NB4 (cell line): ENCODE data around the gene TPST2.
"Not testable (repeated sequence)": the region's sequence is repeated elsewhere in the genome, so short reads cannot be mapped to it uniquely, and the experiment has no call there.

ENCODE experiments used
- DNase-seq: peaks from one replicate; pipeline ENCODE4 v3.0.0; 2010; ENCODE audit warnings: low read depth
- H3K4me3 ChIP-seq: one replicate; pipeline ENCODE4 v1.5.1; 2011; ENCODE audit warnings: mild to moderate bottlenecking, low read depth, low read length, moderate library complexity
- MYC ChIP-seq: IDR thresholded peaks from 2 replicates; pipeline ENCODE4 v1.6.1; 2011; ENCODE audit warnings: low read depth, low read length
- POLR2A ChIP-seq: IDR thresholded peaks from 2 replicates; pipeline ENCODE4 v1.6.1; 2011; ENCODE audit warnings: mild to moderate bottlenecking; ENCODE audit not compliant: insufficient read length; ENCODE audit errors: extremely low read depth
- TF ChIP-seq, protein P1 (sequence below): IDR thresholded peaks from 2 replicates; pipeline ENCODE4 v1.6.1; 2011; ENCODE audit warnings: low read depth, low read length
- TF ChIP-seq, protein P2 (sequence below): IDR thresholded peaks from one replicate; pipeline ENCODE4 v1.5.1; 2012; ENCODE audit warnings: low read depth, low read length

TPST2 gene

DNA sequence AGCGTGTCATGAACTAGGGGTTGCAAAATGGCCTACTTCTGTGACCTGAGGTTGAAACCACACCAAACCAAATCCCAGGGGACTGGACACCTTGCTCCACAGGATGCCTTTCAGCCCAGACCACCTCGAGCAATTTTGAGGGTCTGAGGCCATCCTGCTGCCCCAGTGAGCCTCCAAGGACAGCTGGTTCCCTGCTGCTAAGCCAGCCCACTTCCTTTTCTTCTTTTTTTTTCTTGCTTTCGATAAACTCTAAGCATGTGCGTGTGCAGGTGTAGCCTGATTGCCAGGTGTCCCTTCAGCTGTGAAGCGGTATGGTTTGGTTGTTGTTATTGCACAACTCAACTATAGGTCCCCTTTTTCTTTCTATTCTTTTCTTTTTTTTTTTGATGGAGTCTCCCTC, 25.2 kb upstream of the TPST2 start:
- H3K4me3 ChIP-seq: no peak overlapping the region
- TF ChIP-seq, protein P1, sequence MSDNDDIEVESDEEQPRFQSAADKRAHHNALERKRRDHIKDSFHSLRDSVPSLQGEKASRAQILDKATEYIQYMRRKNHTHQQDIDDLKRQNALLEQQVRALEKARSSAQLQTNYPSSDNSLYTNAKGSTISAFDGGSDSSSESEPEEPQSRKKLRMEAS: no peak
- TF ChIP-seq, protein P2, sequence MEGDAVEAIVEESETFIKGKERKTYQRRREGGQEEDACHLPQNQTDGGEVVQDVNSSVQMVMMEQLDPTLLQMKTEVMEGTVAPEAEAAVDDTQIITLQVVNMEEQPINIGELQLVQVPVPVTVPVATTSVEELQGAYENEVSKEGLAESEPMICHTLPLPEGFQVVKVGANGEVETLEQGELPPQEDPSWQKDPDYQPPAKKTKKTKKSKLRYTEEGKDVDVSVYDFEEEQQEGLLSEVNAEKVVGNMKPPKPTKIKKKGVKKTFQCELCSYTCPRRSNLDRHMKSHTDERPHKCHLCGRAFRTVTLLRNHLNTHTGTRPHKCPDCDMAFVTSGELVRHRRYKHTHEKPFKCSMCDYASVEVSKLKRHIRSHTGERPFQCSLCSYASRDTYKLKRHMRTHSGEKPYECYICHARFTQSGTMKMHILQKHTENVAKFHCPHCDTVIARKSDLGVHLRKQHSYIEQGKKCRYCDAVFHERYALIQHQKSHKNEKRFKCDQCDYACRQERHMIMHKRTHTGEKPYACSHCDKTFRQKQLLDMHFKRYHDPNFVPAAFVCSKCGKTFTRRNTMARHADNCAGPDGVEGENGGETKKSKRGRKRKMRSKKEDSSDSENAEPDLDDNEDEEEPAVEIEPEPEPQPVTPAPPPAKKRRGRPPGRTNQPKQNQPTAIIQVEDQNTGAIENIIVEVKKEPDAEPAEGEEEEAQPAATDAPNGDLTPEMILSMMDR: no peak
- no peak for TF ChIP-seq POLR2A
- no peak for TF ChIP-seq MYC
- no peak for DNase-seq

DNA sequence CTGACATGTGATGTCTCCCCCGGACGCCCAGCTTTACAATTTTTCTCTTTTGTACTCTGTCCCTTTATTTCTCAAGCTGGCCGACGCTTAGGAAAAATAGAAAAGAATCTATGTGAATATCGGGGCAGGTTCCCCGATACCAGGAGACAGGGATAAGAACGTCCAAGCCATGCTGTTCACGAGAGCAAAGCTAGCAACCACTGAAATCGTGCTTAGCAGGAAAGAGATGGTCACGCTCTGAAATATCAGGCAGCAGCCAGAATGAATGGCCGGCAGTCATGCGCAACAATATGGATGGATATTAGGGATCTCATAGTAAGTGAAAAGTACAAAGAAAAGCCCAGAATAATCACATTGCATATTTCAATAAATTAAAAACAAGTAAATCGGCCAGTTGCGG, 24.4 kb upstream of the TPST2 start:
- DNase-seq: no peak
- TF ChIP-seq MYC (no peak), POLR2A (no peak)
- TF ChIP-seq, protein P2: no peak
- TF ChIP-seq, protein P1: no peak
- no peak overlapping the region for H3K4me3 ChIP-seq

DNA sequence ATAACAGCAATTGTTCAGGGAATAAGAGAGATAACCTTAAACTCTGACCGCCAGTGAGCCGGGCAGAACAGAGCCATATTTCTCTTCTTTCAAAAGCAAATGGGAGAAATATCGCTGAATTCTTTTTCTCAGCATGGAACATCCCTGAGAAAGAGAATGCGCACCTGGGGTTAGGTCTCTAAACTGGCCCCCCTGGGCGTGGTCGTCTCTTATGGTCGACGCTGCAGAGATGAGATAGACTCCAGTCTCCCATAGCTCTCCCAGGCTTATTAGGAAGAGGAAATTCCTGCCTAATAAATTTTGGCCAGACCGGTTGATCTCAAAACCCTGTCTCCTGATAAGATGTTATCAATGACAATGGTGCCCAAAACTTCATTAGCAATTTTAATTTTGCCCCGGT, 23.8 kb upstream of the TPST2 start:
- H3K4me3 ChIP-seq, DNase-seq: not testable (repeated sequence)

DNA sequence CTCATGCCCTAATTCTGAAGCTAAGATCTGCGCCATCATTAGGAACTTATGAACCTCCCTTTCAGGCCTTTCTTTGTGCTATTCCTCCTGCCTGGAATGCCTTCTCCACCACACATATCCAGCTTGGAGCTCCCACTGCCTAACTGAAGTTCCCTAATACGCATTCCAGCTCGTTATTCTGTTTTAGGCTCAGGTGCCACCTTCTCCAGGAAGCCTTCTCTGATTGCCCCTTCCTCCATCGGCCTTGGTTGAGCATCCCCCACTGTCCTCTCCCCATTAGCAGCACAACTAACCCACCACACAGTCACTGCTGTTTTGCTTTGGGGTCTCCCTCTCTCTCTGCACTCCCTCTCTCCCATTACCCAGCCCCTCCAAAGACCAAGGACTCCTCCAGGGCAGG, 22.7 kb upstream of the TPST2 start:
- H3K4me3 ChIP-seq: no peak overlapping the region
- TF ChIP-seq, protein P2: no peak
- TF ChIP-seq POLR2A (no peak), MYC (no peak)
- TF ChIP-seq, protein P1: no peak
- no peak for DNase-seq

DNA sequence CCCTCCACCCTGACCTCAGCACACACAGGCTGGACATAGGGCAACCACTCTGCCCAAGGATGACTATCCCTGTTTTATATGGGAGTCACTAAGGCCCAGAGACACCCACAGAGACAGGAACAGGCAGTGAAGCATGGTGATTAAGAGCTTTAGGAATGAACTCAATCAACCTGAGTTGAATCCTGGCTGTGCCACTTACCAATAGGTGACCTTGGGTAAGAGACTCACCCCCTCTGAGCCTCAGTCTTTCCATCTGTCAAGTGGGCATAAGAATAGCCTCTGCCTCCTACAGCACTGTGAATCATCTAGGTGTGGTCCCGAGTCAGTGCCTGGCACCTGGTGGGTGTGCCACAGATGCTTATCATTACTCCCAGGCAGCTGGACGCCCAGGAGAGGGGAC, 21.1 kb upstream of the TPST2 start:
- H3K4me3 ChIP-seq: no peak overlapping the region
- no peak for DNase-seq
- no peak for TF ChIP-seq POLR2A
- TF ChIP-seq, protein P1: no peak
- TF ChIP-seq MYC: no peak
- TF ChIP-seq, protein P2: no peak

DNA sequence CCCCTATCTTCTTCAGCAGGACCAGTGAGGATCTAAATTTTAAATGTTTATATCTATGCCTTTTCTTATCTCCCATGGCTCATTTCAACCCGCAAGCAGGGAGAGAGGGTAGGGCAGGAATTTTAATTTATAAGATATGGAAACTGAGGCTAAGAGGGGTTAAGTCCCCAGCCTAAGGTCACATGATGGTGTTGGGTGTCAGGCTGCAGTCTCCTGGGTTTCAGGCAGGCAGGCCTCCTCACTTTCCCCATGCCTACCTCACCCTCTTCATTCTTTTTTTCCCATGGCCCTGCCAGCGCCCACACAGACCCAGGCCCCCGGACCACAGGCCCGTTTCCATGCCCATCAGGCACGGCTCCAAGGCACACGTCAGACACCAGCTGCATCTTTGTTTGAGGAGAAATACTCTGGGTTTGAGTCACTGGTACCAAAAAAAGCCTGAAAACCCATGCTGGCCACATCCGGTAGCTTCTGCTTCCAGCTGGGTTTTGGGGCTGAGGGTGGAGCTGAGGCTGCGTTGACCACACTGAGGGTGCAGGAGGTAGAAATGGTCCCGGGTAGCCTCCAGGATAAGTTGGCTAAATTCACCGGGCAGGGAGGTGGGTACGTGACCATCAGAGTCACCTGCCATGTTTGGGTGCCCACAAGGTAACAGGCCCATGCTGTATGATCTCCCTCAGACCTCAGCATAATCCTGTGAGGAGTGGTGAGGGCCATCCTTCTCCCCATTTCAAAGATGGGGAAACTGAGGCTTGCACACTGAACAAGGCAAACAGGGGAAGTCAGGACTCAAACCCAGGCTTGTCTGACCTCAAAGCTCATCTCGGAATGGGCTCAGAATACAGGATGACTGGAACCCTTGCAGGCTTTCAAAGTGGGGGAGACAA, 20.4 kb upstream of the TPST2 start:
- H3K4me3 ChIP-seq: no peak overlapping the region
- DNase-seq: peak; percentile 58
- TF ChIP-seq, protein P1: no peak
- TF ChIP-seq, protein P2: no peak
- TF ChIP-seq POLR2A (no peak), MYC (no peak)
